K562 (cell line): ENCODE measurements around the gene TEPSIN. TPM values are rescaled to one million over a fixed set of nuclear protein-coding genes. Genes with fewer than 3 reads are reported as not detected.

ENCODE experiments used
- ATAC-seq: fragments of 200-7000 bp; cut with Tn5 transposase; 3 replicates; pipeline ENCODE4 v1.9.1; 2020; ENCODE audit warnings: moderate library complexity
- BruUV-seq: library from RNA; stranded (reverse); fragments of 400-500 nt; replicated peaks from 2 replicates; lab custom pipeline; 2021; lab: Mats Ljungman, UMichigan
- CTCF ChIA-PET: fragments of 300-600 bp; formaldehyde crosslinking; extraction: SDS; loops from one replicate; lab custom pipeline; 2021; ENCODE audit warnings: low intra/inter-chr PET ratio; lab: Yijun Ruan, JAX
- POLR2A ChIA-PET: fragments of 300-600, 350-650 bp; sonication (Branson Sonifier 250); formaldehyde crosslinking; extraction: SDS; loops from one replicate; lab custom pipeline; 2021; ENCODE audit warnings: antibody characterized with exemption, inconsistent platforms; lab: Yijun Ruan, JAX
- DNase-seq, 4 experiments: peaks; one replicate each; pipeline versions ENCODE4 v3.0.0 to v3.0.0-alpha.2; 2011 to 2018; ENCODE audit warnings: low spot score in 3 of 4, mixed read lengths in 3 of 4; ENCODE audit errors: extremely low read depth in 1 of 4
- FAIRE-seq: peaks from 2 replicates; lab custom pipeline; 2011; peaks lifted over from hg19 to GRCh38; lab: Jason Lieb, UNC
- H2AFZ ChIP-seq: 2 replicates; pipeline ENCODE4 v1.6.0; 2011; ENCODE audit warnings: low read depth, low read length, control low read depth, inconsistent platforms
- H3K27ac ChIP-seq: fragments of 200-600 bp; 3 replicates; pipeline ENCODE4 v1.8.0; 2011; ENCODE audit warnings: low read depth, mild to moderate bottlenecking, control low read depth, inconsistent platforms, low read length, moderate library complexity, mixed read lengths; ENCODE audit errors: extremely low read depth
- H3K27me3 ChIP-seq, 2 experiments: fragments of 300-600 bp in 1 of 2; 2 replicates in 1 of 2; 3 replicates in 1 of 2; pipeline versions ENCODE4 v1.6.0 to v1.8.0; 2011; ENCODE audit warnings: inconsistent platforms in 2 of 2, low read length in 2 of 2, mild to moderate bottlenecking in 1 of 2, mixed read lengths in 1 of 2, moderate library complexity in 1 of 2; ENCODE audit not compliant: control insufficient read depth in 2 of 2, insufficient read depth in 2 of 2
- H3K36me3 ChIP-seq: fragments of 300-600 bp; 3 replicates; pipeline ENCODE4 v1.8.0; 2011; ENCODE audit warnings: mild to moderate bottlenecking, low read length, inconsistent platforms; ENCODE audit not compliant: control insufficient read depth, insufficient read depth
- H3K4me1 ChIP-seq, 2 experiments: fragments of 200-600 bp in 1 of 2; replicated peaks in 1 of 2; 2 replicates in 1 of 2; 3 replicates in 1 of 2; pipeline versions ENCODE4 v1.5.1 to v1.8.0; 2011; ENCODE audit warnings: inconsistent platforms in 2 of 2, low read length in 2 of 2, mild to moderate bottlenecking in 1 of 2, mixed read lengths in 1 of 2, moderate library complexity in 1 of 2; ENCODE audit not compliant: control insufficient read depth in 2 of 2, insufficient read depth in 2 of 2
- H3K4me2 ChIP-seq: 2 replicates; pipeline ENCODE4 v1.6.1; 2011; ENCODE audit warnings: low read length, control low read depth, inconsistent platforms, mixed read lengths; ENCODE audit not compliant: insufficient read depth
- H3K4me3 ChIP-seq: fragments of 200-600 bp; sonication (generic), shearing (Covaris generic); 2 replicates; pipeline ENCODE4 v1.5.1; 2016; ENCODE audit warnings: control low read depth, inconsistent platforms
- H3K79me2 ChIP-seq: fragments of 200-600 bp; 3 replicates; pipeline ENCODE4 v1.8.0; 2011; ENCODE audit warnings: low read length, inconsistent platforms; ENCODE audit not compliant: control insufficient read depth, insufficient read depth
- H3K9ac ChIP-seq, 2 experiments: 2 replicates each; pipeline versions ENCODE4 v1.6.0 to v1.6.1; 2011; ENCODE audit warnings: low read depth in 2 of 2, low read length in 2 of 2, control low read depth in 1 of 2, inconsistent platforms in 1 of 2, mild to moderate bottlenecking in 1 of 2, mixed read lengths in 1 of 2; ENCODE audit not compliant: insufficient read depth in 1 of 2
- H3K9me1 ChIP-seq: one replicate; pipeline ENCODE4 v1.6.0; 2011; ENCODE audit warnings: inconsistent platforms, mild to moderate bottlenecking, low read length, moderate library complexity; ENCODE audit not compliant: control insufficient read depth, insufficient read depth
- H3K9me3 ChIP-seq: replicated peaks from 2 replicates; pipeline ENCODE4 v1.5.1; 2011; ENCODE audit warnings: low read depth, low read length, inconsistent platforms; ENCODE audit not compliant: control insufficient read depth, insufficient read depth
- H4K20me1 ChIP-seq: replicated peaks from 2 replicates; pipeline ENCODE4 v1.6.1; 2011; ENCODE audit warnings: low read length, inconsistent platforms, mixed read lengths; ENCODE audit not compliant: control insufficient read depth, insufficient read depth
- ARID1B ChIP-seq: fragments of 450-650 bp; IDR thresholded peaks from 2 replicates; pipeline ENCODE4 v1.6.1; 2016; ENCODE audit warnings: antibody characterized with exemption, mild to moderate bottlenecking, inconsistent platforms
- CAMTA2 ChIP-seq: fragments of 250-450 bp; sonication (Bioruptor Pico); conservative IDR thresholded peaks from 2 replicates; pipeline ENCODE4 v1.5.1; 2022
- CBX8 ChIP-seq: fragments of 200-600 bp; sonication (generic); IDR thresholded peaks from 2 replicates; pipeline ENCODE4 v1.6.1; 2012; ENCODE audit warnings: borderline replicate concordance, mixed run types, low read depth, mild to moderate bottlenecking, moderate library complexity, mixed read lengths, low read length, control low read depth, inconsistent platforms; ENCODE audit not compliant: poor library complexity, severe bottlenecking; ENCODE audit errors: extremely low read depth
- DACH1 ChIP-seq: fragments of 450-650 bp; IDR thresholded peaks from 2 replicates; pipeline ENCODE4 v1.6.1; 2018; ENCODE audit not compliant: partially characterized antibody
- MAFF ChIP-seq: IDR thresholded peaks from 2 replicates; pipeline ENCODE4 v1.6.1; 2012; ENCODE audit warnings: low read length, improper control_type of control experiment
- MCM3 ChIP-seq: fragments of 450-650 bp; IDR thresholded peaks from 2 replicates; pipeline ENCODE4 v1.6.1; 2016
- NCOA2 ChIP-seq, 2 experiments: fragments of 450-650 bp; IDR thresholded peaks; 2 replicates each; pipeline ENCODE4 v1.6.1; 2018; ENCODE audit warnings: mild to moderate bottlenecking in 2 of 2, moderate library complexity in 1 of 2; ENCODE audit not compliant: partially characterized antibody in 2 of 2
- PHB ChIP-seq: fragments of 250-450 bp; sonication (Bioruptor Pico); IDR thresholded peaks from 2 replicates; pipeline ENCODE4 v1.5.0; 2021
- PHTF2 ChIP-seq: fragments of 250-450 bp; sonication (Bioruptor Pico); IDR thresholded peaks from 2 replicates; pipeline ENCODE4 v1.5.0; 2021; ENCODE audit warnings: mild to moderate bottlenecking
- POLR2AphosphoS5 ChIP-seq: IDR thresholded peaks from 2 replicates; pipeline ENCODE4 v1.6.1; 2011; ENCODE audit warnings: mild to moderate bottlenecking, low read depth, low read length, moderate library complexity; ENCODE audit not compliant: control insufficient read depth, insufficient read depth
- WGBS: fragments of 100-300 bp; shearing (Covaris generic); methylation state at CpG from one replicate; pipeline ENCODE4 v1.1.6; 2016; ENCODE audit warnings: low coverage, mixed read lengths; ENCODE audit not compliant: insufficient coverage; ENCODE audit errors: missing lambda C conversion rate; 5-methylcytosine and 5-hydroxymethylcytosine counted together
- in situ Hi-C: fragments of 300-500 bp; cut with MboI; formaldehyde crosslinking; loops from 4 replicates; pipeline ENCODE4 v1.15.0; 2018; ENCODE audit warnings: inconsistent platforms, mixed read lengths
- intact Hi-C: fragments of 100-400 bp; cut with micrococcal nuclease; formaldehyde crosslinking; loops from 2 replicates; pipeline ENCODE4 v1.14.2; 2022
- polyA plus RNA-seq, 8 experiments: library from polyadenylated mRNA; depleted of rRNA in 4 of 8; stranded (reverse) in 5 of 8; unstranded in 3 of 8; fragments of >200 nt; fragmentation: Nextera tagmentation in 2 of 8; fragmentation: Illumina TruSeq in 1 of 8; extraction: Ambion mirVana in 2 of 8; extraction: Trizol in 1 of 8; gene quantifications; 2 replicates each; pipeline versions ENCODE4 v1.2.1 to v1.2.3, GENCODE V29; 2011 to 2014; ENCODE audit warnings: inconsistent platforms in 1 of 8, missing spikeins in 1 of 8
- total RNA-seq, 7 experiments: library from RNA; depleted of rRNA in 6 of 7; stranded (reverse); fragments of >200 nt in 6 of 7; fragmentation: Illumina TruSeq in 2 of 7; extraction: Trizol in 2 of 7; gene quantifications; 2 replicates each; pipeline versions ENCODE4 v1.2.1 to v1.2.3, GENCODE V29; 2011 to 2021; ENCODE audit warnings: low replicate concordance in 1 of 7
- TF ChIP-seq, protein P1 (sequence below): fragments of 450-650 bp; formaldehyde crosslinking; IDR thresholded peaks from 2 replicates; pipeline ENCODE4 v1.4.0; 2020; ENCODE audit warnings: mild to moderate bottlenecking, moderate library complexity
- TF ChIP-seq, protein P2 (sequence below), 2 experiments: fragments of 450-650 bp; IDR thresholded peaks; 2 replicates each; pipeline ENCODE4 v1.6.1; 2016

Gene TEPSIN
- total and polyA plus RNA-seq, 9 of the 15 experiments (the other 6 are each of a cell fraction or from before 2014, with no cell fraction given): 0.80 to 29.8 (median 5.3) TPM

DNA sequence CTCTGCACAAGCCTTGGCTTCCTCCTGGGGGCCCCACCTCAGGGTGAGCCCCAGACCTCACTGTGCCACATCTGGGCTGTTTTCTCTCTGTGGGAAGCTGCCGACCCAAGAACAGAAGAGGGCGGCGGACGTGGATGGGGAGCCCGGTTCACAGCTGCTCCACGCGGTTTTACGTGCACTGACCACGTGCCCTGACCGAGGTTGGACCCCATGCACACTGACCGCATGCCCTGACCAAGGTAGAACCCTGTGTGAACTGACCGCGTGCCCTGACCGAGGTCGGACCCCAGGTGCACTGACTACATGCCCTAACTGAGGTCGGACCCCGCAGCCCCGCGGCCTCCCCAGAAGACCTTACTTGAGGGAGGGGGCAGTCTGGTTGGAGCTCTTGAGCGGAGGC is 35.7 kb downstream of the TEPSIN start:
- in situ Hi-C loops: no loop called here
- BruUV-seq: no TSS peak
- 88% methylated on average over 11 of the region's 20 CpGs for WGBS
- Histone ChIP-seq H3K27ac (no peak overlapping the region), H3K36me3 (peaks cover 5% of the 10 kb centered on the region; the same call in 2 of the 3 replicates), H2AFZ (no peak overlapping the region), H3K27me3 (no peaks in the 10 kb centered on the region), H3K4me3 (no peak overlapping the region), H4K20me1 (no peaks in the 10 kb centered on the region), H3K4me1 (peaks cover 3 to 24% of the 10 kb centered on the region in 2 experiments; a peak in 3 of 5 replicates), H3K9ac (no peak overlapping the region), H3K9me1 (peaks cover 3% of the 10 kb centered on the region), H3K79me2 (no peaks in the 10 kb centered on the region), H3K9me3 (no peaks in the 10 kb centered on the region), H3K4me2 (no peak overlapping the region)
- POLR2A ChIA-PET: interaction anchor here (0.5 to 0.6 kb wide), 2 partner anchors 81 to 186 kb away, joined by 3 read pairs; no protein-coding TSS in a partner anchor
- intact Hi-C loops: no loop called here
- FAIRE-seq: no peak
- TF ChIP-seq, protein P1, sequence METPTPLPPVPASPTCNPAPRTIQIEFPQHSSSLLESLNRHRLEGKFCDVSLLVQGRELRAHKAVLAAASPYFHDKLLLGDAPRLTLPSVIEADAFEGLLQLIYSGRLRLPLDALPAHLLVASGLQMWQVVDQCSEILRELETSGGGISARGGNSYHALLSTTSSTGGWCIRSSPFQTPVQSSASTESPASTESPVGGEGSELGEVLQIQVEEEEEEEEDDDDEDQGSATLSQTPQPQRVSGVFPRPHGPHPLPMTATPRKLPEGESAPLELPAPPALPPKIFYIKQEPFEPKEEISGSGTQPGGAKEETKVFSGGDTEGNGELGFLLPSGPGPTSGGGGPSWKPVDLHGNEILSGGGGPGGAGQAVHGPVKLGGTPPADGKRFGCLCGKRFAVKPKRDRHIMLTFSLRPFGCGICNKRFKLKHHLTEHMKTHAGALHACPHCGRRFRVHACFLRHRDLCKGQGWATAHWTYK: no peak
- TF ChIP-seq CAMTA2 (CRISPR knock-in tag): no peak
- TF ChIP-seq DACH1: no peak
- no peak for TF ChIP-seq NCOA2 (IDR thresholded peaks at IDR 0.05; ENCODE audit: partially characterized antibody in 2 of 2)
- no peak for TF ChIP-seq ARID1B
- TF ChIP-seq PHTF2: no peak
- TF ChIP-seq MCM3: no peak
- TF ChIP-seq PHB: no peak
- TF ChIP-seq, protein P2, sequence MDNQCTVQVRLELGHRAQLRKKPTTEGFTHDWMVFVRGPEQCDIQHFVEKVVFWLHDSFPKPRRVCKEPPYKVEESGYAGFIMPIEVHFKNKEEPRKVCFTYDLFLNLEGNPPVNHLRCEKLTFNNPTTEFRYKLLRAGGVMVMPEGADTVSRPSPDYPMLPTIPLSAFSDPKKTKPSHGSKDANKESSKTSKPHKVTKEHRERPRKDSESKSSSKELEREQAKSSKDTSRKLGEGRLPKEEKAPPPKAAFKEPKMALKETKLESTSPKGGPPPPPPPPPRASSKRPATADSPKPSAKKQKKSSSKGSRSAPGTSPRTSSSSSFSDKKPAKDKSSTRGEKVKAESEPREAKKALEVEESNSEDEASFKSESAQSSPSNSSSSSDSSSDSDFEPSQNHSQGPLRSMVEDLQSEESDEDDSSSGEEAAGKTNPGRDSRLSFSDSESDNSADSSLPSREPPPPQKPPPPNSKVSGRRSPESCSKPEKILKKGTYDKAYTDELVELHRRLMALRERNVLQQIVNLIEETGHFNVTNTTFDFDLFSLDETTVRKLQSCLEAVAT (IDR thresholded peaks at IDR 0.05): no peak
- TF ChIP-seq POLR2AphosphoS5: no peak
- TF ChIP-seq CBX8: no peak
- TF ChIP-seq MAFF: no peak
- CTCF ChIA-PET: no interaction called here
- ATAC-seq: no peak
- no peak for DNase-seq
